Right cardiac atrium (tissue), 5 donors: ENCODE measurements around the gene RASA2. TPM values are rescaled to one million over a fixed set of nuclear protein-coding genes. Genes with fewer than 3 reads are reported as not detected.

ENCODE experiments used
- ATAC-seq, 2 donors: fragments of 200-7000 bp; cut with Tn5 transposase; one replicate each; pipeline versions ENCODE4 v1.8.0 to v1.9.1; 2020; ENCODE audit warnings: moderate library complexity in 2 of 2, mild to moderate bottlenecking in 1 of 2
- DNase-seq, 3 donors: peaks; one replicate each; pipeline ENCODE4 v3.0.0-alpha.2; 2020
- H3K27ac ChIP-seq: one replicate; pipeline ENCODE4 v1.5.1; 2013; ENCODE audit warnings: mild to moderate bottlenecking, low read length, control low read depth, moderate library complexity
- H3K27me3 ChIP-seq: one replicate; pipeline ENCODE4 v1.6.1; 2013; ENCODE audit not compliant: control insufficient read depth, insufficient read depth
- H3K4me1 ChIP-seq: one replicate; pipeline ENCODE4 v1.6.1; 2013; ENCODE audit warnings: low read length; ENCODE audit not compliant: control insufficient read depth, insufficient read depth
- H3K4me3 ChIP-seq: one replicate; pipeline ENCODE4 v1.5.1; 2013; ENCODE audit warnings: low read length, control low read depth
- H3K9me3 ChIP-seq: one replicate; pipeline ENCODE4 v1.6.1; 2013; ENCODE audit warnings: low read length; ENCODE audit not compliant: control insufficient read depth
- WGBS: extraction: QIAGEN DNeasy Blood & Tissue Kit; methylation state at CpG from one replicate; pipeline ENCODE4 v1.1.7; 2013; 5-methylcytosine and 5-hydroxymethylcytosine counted together
- intact Hi-C, 4 donors: fragments of 100-400 bp; cut with DNase I; formaldehyde crosslinking; loops; one replicate each; pipeline versions ENCODE4 v1.11.0 to v1.14.0; 2022 to 2023
- long read RNA-seq, 4 donors: library from polyadenylated mRNA; unstranded; transcript quantifications; one replicate each; pipeline ENCODE4 v2.0.0, GENCODE V29; 2020 to 2021
- polyA plus RNA-seq: library from polyadenylated mRNA; stranded (reverse); fragments of 200-250 nt; gene quantifications from one replicate; pipeline ENCODE4 v1.2.3, GENCODE V29; 2013
- total RNA-seq, 4 donors: library from RNA; stranded (reverse); fragmentation: NEBNext Ultra II Directional; extraction: Animal tissue kit (Norgen Biotek cat#: 25700); gene quantifications; one replicate each; pipeline ENCODE4 v1.2.1, GENCODE V29; 2021
- donor health status: healthy with polysubstance abuse.
- donor health status: DM: no; HTN: yes; CAD: no.
- donor health status: DM: no; HTN: no; CAD: no.
- donor health status: DM: no; HTN: yes; CAD: no; lungs with severe emphysema.
- donor health status: DM: yes; HTN: yes; CAD: no.

RASA2 gene, protein sequence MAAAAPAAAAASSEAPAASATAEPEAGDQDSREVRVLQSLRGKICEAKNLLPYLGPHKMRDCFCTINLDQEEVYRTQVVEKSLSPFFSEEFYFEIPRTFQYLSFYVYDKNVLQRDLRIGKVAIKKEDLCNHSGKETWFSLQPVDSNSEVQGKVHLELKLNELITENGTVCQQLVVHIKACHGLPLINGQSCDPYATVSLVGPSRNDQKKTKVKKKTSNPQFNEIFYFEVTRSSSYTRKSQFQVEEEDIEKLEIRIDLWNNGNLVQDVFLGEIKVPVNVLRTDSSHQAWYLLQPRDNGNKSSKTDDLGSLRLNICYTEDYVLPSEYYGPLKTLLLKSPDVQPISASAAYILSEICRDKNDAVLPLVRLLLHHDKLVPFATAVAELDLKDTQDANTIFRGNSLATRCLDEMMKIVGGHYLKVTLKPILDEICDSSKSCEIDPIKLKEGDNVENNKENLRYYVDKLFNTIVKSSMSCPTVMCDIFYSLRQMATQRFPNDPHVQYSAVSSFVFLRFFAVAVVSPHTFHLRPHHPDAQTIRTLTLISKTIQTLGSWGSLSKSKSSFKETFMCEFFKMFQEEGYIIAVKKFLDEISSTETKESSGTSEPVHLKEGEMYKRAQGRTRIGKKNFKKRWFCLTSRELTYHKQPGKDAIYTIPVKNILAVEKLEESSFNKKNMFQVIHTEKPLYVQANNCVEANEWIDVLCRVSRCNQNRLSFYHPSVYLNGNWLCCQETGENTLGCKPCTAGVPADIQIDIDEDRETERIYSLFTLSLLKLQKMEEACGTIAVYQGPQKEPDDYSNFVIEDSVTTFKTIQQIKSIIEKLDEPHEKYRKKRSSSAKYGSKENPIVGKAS
- total RNA-seq, result 1 to 10 TPM; 4.7 to 6.6 (median 6.0) TPM
- 2.1 TPM for polyA plus RNA-seq
- long read RNA-seq, donor 1, full-length matches to known transcripts, result 1 of 8 reads
- long read RNA-seq, donor 1, partial matches to known transcripts, result 2 of 8 reads
- long read RNA-seq, donor 1, other reads (novel, unspliced or antisense), result 5 of 8 reads
- long read RNA-seq, donor 2, result 0 reads
- long read RNA-seq, donor 3, full-length matches to known transcripts, result 1 of 4 reads
- long read RNA-seq, donor 3, partial matches to known transcripts, result 3 of 4 reads
- long read RNA-seq, donor 3, other reads (novel, unspliced or antisense), result 0 of 4 reads
- long read RNA-seq, donor 4, full-length matches to known transcripts, result 1 of 2 reads
- long read RNA-seq, donor 4, partial matches to known transcripts, result 1 of 2 reads
- long read RNA-seq, donor 4, other reads (novel, unspliced or antisense), result 0 of 2 reads

DNA sequence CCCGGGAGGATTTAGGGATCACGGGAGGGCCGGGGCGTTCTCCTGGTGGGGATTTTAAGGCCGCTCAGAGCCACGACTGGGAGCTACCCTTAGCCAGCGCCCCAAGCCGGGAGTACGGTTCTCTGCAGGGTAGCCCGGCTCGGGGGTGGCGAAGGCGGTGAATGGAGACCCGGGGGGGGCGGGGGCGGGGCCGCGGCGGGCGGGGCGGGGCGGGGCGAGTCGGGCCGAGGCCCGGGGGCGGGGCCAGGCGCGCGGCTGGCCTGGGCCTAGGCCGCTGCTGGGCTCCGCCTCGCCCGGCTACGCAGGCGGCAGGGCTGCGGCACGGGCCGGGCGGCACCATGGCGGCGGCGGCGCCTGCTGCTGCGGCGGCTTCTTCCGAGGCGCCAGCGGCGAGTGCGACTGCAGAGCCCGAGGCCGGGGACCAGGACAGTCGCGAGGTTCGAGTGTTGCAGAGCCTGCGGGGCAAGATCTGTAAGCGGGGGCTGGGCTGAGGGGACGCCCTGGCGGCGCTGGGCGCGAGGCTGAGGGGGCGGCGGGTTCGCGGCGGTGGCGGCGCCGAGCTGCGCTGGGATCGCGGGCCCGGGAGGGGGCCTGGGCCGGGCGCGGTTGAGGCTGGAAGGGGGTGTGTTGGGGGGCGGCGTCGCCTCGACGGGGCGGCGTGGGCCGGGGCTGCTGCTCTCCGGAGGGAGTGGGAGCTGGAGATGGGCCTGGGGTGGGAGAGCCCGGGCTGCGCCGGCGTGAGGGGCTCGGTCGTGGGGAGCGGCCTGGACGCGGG is at the start of gene RASA2:
TSS of gene RASA2 (plus strand) at position 282 of the 775 bp plus-strand sequence. CDS start at position 339, 57 bp downstream.
- Histone ChIP-seq H3K4me3 (peak within 1 kb of the TSS; percentile 73), H3K4me1 (no peaks in the 10 kb centered on the region), H3K27ac (peak within 1 kb of the TSS; percentile 97), H3K9me3 (no peaks in the 10 kb centered on the region), H3K27me3 (no peaks in the 10 kb centered on the region)
- ATAC-seq (peak; percentile 96), DNase-seq (peak; percentile 74 to 89 (median 89))
- intact Hi-C loops, result no loop called here
- WGBS, result under 1% methylated on average over 87 of the region's 96 CpGs

DNA sequence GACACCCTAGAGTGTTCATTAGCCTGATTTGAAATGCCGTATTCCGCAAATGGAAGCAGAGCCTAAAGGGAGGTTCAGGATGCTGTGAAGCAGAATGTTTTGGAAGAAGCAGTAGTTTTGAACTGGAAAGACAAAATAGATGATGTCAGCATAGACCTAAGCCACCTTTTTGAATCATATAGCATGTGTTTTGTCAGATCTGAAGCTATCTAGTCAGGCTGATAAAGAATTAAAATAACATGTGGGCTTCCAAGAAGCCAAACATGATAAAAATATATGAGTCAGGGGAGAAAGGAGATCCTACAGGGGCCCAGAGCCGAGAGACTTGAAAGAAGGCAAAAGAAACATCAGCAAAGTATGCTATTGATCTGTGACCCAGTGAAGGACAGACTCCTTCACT is 47.2 kb upstream of the RASA2 start:
- no peaks in the 10 kb centered on the region for H3K9me3 ChIP-seq
- DNase-seq (no peak), ATAC-seq (no peak)
- 72% methylated on average over 3 of the region's 3 CpGs for WGBS
- H3K27me3 ChIP-seq, result no peaks in the 10 kb centered on the region
- H3K4me1 ChIP-seq, result peaks cover 3% of the 10 kb centered on the region
- intact Hi-C loops, result no loop called here
- no peak overlapping the region for H3K4me3 ChIP-seq
- H3K27ac ChIP-seq, result no peak overlapping the region

DNA sequence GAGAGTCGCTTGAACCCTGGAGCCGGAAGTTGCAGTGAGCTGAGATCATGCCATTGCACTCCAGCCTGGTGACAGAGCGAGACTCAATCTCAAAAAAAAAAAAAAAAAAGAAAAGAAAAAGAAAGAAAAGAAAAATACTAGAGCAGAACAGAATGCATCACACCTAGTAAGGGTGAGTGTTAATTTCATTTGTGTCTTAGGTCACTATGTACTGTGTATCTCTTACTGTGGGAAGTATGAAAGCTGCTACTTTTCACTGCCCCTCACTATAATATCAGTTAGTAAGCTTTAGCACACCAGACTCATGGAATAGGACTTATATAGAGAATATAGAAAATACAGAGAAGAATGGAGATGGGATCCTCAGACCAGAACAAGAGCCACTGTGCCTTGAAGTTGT is 45.9 kb upstream of the RASA2 start:
- Histone ChIP-seq H3K9me3 (no peaks in the 10 kb centered on the region), H3K27me3 (no peaks in the 10 kb centered on the region), H3K4me3 (no peak overlapping the region), H3K27ac (no peak overlapping the region), H3K4me1 (peaks cover 3% of the 10 kb centered on the region)
- intact Hi-C loops, result no loop called here
- DNase-seq, result no peak
- no peak for ATAC-seq
- WGBS, result 99% methylated on average over 3 of the region's 3 CpGs

DNA sequence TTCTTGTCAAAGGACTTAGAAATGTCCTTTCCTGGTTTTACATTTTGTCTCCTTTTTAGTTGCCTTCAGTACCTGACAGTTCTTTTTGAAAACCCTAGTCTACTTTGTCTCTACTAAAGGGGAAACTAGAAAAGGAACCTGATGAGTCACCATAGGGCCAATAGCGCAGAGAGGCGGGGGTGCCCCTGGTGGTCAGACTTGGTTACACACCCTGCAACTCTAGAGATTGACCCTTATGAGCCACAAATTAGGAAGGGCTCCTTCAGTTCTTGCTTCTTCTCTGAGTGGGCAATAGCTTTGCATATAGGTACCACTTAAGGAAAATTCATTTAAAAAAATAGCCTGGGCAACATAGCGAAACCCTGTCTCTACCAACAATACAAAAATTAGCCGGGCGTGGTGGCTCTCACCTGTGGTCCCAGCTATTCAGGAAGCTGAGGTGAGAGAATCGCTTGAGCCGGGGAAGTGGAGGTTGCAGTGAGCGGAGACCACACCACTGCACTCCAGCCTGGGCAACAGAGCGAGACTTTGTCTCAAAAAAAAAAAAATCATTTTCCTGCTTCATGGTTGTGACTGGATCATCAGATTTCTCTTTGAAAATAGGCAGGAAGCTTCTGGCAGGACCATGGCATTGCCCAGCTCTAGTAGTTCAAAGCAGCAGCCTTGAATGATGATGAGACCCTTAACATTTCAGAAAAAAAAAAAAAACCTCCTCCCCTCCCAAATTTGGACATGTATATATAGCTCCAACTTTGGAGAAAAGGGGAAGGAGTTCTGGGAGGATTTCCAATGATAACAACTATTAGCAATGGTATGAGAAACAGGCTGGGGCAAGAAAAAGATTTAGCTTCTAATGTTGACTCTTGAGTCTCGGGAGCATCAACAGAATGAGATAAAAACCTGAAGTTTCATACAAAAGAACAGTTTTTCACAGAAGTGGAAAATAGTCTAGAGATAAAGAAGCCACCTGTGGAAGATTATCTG is 45.2 kb upstream of the RASA2 start:
- H3K27me3 ChIP-seq, result no peaks in the 10 kb centered on the region
- H3K9me3 ChIP-seq, result no peaks in the 10 kb centered on the region
- DNase-seq, result peak; percentile 70 to 88 (median 87)
- WGBS, result 65% methylated on average over 10 of the region's 10 CpGs
- ATAC-seq, result peak; percentile 76 to 92
- peaks cover 3% of the 10 kb centered on the region for H3K4me1 ChIP-seq
- intact Hi-C loops, result no loop called here
- no peak overlapping the region for H3K4me3 ChIP-seq
- peak overlapping the region; percentile 84 for H3K27ac ChIP-seq

DNA sequence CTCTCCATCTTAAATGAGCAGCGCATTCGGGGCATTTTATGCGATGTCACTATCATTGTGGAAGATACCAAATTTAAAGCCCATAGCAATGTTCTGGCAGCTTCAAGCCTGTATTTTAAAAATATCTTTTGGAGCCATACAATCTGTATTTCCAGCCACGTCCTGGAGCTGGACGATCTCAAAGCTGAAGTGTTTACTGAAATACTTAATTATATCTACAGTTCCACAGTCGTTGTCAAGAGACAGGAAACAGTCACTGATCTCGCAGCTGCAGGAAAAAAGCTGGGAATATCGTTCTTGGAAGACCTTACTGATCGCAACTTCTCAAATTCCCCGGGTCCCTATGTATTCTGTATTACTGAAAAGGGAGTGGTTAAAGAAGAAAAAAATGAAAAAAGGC is 44.4 kb upstream of the RASA2 start:
- Histone ChIP-seq H3K4me3 (no peak overlapping the region), H3K27me3 (no peaks in the 10 kb centered on the region), H3K4me1 (peaks cover 3% of the 10 kb centered on the region), H3K9me3 (no peaks in the 10 kb centered on the region), H3K27ac (peak overlapping the region; percentile 84)
- 23% methylated on average over 10 of the region's 10 CpGs for WGBS
- peak; percentile 12 to 58 for ATAC-seq
- no peak for DNase-seq
- intact Hi-C loops, result no loop called here

GRCh38 chr3:141442914-141443313 is 43.9 kb upstream of the RASA2 start:
- ATAC-seq (no peak), DNase-seq (no peak)
- 62% methylated on average over 15 of the region's 15 CpGs for WGBS
- intact Hi-C loops, result no loop called here
- Histone ChIP-seq H3K27ac (peak overlapping the region; percentile 84), H3K9me3 (no peaks in the 10 kb centered on the region), H3K27me3 (no peaks in the 10 kb centered on the region), H3K4me1 (peaks cover 3% of the 10 kb centered on the region), H3K4me3 (no peak overlapping the region)

- H3K4me1 ChIP-seq, result peaks cover 3% of the 10 kb centered on the region
- 91% methylated on average over 14 of the region's 14 CpGs for WGBS
- no peaks in the 10 kb centered on the region for H3K9me3 ChIP-seq
- intact Hi-C loops, result loop anchor here in 1 of 4 donors (5.0 kb wide), 1 partner anchor 42 kb away; no protein-coding TSS in a partner anchor
- no peak for ATAC-seq
- DNase-seq, result no peak
- H3K27me3 ChIP-seq, result no peaks in the 10 kb centered on the region
- no peak overlapping the region for H3K27ac ChIP-seq
- no peak overlapping the region for H3K4me3 ChIP-seq
These were observed 42.1 kb upstream of the RASA2 start for GRCh38 chr3:141444586-141445285.

GRCh38 chr3:141445990-141446389 is 40.8 kb upstream of the RASA2 start:
- H3K27ac ChIP-seq, result no peak overlapping the region
- 99% methylated on average over 1 of the region's 1 CpG for WGBS
- H3K4me3 ChIP-seq, result no peak overlapping the region
- H3K4me1 ChIP-seq, result peaks cover 3% of the 10 kb centered on the region
- H3K27me3 ChIP-seq, result no peaks in the 10 kb centered on the region
- intact Hi-C loops, result loop anchor here in 1 of 4 donors (5.0 kb wide), 1 partner anchor 44 kb away; no protein-coding TSS in a partner anchor
- ATAC-seq (no peak), DNase-seq (no peak)
- no peaks in the 10 kb centered on the region for H3K9me3 ChIP-seq

- H3K4me1 ChIP-seq, result peaks cover 3% of the 10 kb centered on the region
- DNase-seq, result no peak
- no peaks in the 10 kb centered on the region for H3K27me3 ChIP-seq
- no peak for ATAC-seq
- intact Hi-C loops, result loop anchor here in 1 of 4 donors (5.0 kb wide), 1 partner anchor 44 kb away; no protein-coding TSS in a partner anchor
- H3K9me3 ChIP-seq, result no peaks in the 10 kb centered on the region
- no peak overlapping the region for H3K27ac ChIP-seq
- H3K4me3 ChIP-seq, result no peak overlapping the region
These were observed 40.1 kb upstream of the RASA2 start for GRCh38 chr3:141446737-141447136.
